ENCODE results near the gene AP1S1.
"Not testable (repeated sequence)": the region's sequence is repeated elsewhere in the genome, so short reads cannot be mapped to it uniquely, and the experiment has no call there.

Gene AP1S1

DNA sequence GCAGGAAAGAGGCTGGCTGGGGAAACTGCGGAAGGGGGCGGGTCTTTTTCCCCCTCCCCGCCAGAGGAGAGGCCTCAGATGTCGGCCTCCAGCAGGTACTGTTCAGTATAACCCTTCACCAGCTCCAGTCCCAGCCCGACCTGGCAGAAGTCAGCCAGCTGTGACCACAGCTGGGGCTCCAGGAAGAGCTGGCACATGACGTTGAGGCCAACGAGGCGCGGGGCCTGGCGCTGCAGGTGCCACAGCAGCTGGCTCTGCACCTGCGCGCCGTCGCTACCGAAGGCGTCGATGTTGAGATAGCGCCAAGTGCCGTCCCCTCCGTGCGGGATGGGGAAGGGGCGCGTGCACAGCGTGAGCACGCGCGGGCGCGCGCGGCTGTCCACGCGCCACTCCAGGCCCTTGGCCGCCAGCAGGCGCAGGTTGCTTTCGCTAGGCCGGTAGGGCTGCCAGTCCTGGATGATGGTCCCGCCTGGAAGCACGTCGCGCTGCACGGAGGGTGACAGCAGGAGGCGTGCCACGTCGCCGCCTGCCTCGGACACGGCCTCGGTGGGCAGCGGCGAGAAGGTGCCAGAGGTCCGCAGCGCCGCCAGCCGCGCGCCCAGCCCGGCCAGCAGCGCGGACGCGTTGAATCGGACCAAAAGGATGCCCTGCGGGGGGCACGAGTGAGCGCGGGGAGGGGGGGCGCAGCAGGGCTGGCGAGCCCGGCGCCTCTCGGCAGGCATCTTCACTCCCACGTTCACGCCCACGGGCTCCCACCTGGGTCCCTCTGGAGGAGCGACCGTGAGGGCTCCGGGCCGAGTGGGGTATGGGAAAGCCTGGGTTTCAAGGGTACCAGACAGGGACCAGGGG lies 18.0 kb downstream of the AP1S1 start:
- DNase-seq = no peak

DNA sequence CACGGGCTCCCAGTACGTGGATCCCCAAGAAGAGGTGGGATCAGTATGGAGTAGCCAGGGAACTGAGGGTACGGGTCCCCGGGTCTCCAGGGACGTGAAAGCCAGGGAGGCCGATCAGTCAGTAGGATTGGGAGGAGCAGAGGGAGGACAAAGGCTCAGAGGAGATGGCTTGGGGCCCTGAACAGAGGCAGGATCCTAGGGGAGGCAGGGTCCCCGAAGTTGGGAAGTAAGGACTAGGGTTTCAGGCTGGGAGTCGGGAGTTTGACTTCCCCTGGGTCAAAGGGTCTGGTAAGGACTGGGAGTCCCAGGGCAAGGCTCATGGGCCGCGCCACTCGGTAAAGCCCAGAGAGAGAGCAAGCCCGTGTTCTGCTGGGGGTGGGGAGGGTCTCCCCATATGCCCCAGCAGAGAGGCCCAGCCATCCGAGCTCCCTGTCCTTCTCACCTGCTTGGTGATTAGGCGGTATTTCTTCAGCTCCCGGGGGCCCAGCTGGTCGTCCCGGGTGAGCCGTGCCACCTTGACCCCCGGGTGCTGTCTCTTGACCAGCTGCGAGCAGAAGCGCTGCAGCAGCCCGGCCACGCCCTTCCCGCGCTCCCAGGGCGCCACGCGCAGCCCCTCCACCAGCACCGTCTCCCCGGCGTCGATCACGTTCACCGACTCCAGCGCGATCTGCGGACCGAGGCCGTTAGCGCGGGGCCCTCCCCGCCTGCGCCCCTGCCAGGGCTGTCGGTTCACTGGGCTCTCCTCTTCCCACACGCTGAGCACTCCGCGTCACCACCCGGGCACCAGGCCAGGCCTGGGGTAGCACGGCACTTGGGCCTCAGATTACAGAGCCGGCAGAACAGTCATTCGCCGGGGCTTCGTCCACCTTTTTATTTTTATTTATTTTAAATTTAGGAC lies 18.8 kb downstream of the AP1S1 start:
- peak; percentile 72 for DNase-seq

DNA sequence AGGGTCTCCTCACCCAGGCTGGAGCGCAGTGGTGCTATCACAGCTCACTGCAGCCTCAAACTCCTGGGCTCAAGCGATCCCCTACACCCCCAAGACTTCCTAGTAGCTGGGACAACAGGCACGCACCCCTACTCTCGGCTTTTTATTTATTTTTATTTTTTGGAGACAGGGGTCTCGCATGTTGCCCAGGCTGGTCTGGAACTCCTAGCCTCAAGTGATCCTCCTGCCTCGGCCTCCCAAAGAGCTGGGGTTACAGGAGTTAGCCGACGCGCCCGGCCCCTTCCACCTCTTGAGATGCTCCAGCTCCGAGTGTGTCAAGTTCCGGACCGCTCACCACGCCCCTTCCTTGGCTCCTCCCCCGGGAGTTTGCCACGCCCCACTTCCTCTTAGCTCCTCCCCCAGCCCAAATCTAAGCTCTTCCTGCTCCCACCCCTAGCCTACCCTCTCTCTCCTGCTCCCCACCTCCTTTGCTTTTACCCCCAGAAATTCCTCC lies 19.5 kb downstream of the AP1S1 start:
- DNase-seq = peak; percentile 70

DNA sequence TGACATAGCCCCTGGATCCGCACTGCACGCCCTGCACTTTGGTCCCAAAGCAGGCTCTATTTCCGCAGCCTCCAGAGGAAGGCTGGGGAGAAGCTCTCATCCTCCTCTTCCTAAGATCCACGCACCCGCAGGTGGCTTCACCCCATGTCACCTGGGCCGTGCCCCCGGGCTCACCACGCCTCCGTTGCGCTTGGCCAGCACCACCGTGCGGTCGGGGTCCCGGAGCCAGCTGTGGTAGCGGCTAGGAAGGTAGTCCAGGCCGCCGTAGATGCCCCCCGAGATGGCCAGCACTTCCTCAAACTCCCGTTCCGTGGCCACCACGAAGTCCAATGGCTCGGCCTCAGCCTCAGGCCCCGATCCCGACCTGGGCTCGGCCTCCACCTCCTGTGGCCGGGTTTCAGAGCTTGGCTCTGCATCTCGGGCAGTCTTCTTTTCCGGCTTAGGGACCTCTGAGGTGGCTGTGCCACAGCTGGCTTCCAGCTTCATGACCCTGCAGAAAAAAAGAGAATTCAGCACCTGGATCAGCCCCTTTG lies 20.1 kb downstream of the AP1S1 start:
- no peak for DNase-seq

DNA sequence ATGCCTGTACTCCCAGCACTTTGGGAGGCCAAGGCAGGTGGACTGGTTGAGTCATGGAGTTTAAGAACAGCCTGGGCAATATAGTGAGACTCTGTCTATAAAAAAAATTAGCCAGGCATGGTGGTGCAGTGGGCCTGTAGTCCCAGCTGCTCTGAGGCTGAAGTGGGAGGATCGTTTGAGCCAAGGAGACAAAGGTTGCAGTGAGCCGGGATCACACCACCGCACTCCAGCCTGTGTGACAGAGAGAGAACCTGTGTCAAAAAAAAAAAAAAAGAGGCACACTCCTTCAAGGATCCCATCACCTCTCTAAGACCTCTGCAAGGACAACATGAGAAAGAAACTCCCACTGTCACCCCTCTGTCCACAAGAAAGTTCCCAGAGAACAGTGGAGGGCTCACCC lies 21.4 kb downstream of the AP1S1 start:
- no peak for DNase-seq

DNA sequence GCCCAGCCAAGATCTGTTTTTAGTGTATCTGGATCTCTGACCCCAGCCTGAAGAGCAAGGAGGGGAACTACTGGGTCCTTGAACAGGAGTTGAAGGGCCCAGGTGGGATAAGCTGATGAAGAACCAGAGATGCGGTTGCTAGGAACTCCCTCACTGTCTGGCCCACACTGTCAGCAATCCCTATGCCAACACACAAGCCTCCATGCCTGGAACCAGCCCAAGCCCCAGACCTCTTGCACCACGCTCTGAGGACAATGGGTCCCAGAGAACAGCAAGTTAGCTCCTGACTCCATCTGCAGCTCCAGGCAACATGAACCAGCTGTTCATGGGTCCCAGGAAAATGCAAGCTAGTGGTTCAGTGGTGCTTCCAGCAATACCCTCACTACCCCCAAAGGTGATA lies 23.4 kb downstream of the AP1S1 start:
- DNase-seq = no peak

DNA sequence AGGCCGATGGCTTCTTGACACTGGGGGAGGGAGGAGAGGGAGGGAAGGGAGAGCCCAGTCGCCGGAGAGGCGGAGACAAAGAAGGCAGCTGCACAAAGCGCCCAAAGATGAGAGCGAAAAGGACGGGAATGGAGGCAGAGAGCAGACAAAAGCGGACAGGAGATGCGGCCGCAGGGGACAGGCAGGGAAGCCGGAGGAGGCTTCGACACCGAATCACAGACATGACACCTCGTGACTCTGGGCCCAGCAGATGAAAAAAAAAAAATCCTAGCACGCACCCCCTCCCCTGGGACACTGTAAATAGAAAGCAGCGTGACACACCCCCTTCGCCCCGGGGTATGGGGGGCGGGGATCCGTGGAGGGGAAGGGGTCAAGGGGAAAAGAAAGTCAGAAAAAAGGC lies 24.8 kb downstream of the AP1S1 start:
- DNase-seq = no peak

DNA sequence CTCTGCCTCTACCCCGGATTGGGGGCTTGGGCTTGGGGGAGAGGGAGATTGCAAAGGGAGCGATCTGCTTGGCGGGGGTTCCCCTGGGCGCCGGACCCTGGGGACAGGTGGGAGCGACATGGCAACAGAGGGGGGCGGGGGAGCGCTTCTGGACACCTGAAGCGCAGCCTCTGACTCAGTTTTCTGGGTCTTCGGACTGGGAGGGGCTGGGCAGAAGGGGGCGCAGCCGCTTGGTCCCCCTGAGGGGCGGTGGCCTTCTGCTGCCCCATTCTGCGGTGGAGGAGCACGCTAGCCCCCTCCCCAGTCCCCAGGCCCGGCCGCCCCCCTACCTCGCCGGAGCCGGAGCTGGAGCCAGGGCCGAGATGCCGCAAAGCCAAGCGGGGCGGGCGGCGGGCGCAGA lies 25.4 kb downstream of the AP1S1 start:
- DNase-seq = no peak

DNA sequence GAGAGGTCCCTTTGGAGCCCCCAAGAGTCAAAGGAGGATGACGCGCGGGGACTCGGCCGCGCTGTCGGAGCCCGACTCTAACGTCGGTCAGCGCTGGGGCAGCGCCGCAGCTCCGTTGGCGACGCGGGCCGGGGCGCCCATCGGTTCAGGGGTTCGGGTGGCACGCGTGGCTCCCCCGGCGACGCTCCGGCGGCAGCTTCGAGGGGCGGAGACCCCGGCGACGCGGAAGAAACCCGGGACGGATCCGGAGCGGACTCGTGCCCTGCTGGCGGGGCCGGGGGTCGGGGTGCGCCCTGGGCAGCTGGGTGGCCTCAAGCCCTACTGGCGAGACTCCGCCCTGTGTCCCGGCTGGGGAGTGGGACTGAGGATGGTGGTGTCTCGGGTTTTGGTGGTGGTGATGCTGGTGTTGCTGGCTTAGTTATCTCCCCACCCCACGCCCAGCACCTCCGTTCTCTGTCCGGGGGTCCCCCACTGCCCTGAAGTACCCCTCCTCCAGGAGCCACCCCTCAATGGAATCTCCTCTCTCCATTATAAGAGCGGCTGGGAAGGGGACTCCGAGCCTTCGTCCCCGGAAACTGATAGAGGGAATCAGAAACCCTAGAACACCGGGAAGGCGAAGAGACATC lies 26.0 kb downstream of the AP1S1 start, which contains the start of gene NAT16:
TSS of gene NAT16 (minus strand) at position 164 of the 626 bp plus-strand sequence. CDS start 5,486 bp downstream, outside the sequence.
- DNase-seq = no peak

DNA sequence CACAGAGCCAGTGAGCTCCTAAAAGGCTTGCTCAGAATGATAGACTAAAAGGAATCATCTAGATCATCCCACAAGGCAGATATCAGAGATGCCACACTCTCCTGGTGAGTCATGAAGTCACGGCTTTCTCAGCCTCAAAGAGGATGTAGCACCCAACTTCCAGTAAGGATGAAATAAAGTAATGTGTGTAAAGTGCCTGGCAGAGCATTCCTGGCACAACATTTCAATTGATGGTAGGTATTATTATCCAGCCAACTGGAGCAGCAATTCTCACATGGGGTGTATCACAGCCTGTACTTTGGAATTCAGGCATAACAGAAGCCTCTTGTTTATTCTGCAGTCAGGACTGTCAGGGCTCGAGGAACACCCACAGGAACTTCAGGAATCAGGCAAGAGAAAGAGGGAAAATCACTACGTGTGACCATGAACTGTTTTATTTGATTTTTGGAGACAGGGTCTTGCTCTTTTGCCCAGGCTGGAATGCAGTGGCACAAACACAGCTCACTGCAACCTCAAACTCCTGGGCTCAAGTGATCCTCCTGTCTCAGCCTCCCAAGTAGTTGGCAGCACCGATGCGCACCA lies 31.1 kb downstream of the AP1S1 start:
- DNase-seq = no peak

DNA sequence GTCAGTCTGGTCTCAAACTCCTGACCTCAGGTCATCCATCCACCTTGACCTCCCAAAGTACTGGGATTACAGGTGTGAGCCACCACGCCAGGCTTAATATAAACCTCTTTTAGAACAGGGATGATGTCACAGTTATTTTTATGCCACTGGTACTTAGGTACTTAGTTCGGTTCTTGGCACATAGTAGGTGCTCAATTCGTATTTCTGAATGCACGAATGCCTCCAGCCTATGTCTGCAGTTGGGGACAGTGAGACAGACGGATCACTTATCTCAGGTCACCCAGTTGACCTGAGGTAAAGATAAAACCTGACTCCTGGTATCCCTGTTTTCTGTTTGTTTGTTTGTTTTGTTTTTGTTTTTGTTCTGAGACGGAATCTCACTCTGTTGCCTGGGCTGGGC lies 31.9 kb downstream of the AP1S1 start:
- DNase-seq = no peak

DNA sequence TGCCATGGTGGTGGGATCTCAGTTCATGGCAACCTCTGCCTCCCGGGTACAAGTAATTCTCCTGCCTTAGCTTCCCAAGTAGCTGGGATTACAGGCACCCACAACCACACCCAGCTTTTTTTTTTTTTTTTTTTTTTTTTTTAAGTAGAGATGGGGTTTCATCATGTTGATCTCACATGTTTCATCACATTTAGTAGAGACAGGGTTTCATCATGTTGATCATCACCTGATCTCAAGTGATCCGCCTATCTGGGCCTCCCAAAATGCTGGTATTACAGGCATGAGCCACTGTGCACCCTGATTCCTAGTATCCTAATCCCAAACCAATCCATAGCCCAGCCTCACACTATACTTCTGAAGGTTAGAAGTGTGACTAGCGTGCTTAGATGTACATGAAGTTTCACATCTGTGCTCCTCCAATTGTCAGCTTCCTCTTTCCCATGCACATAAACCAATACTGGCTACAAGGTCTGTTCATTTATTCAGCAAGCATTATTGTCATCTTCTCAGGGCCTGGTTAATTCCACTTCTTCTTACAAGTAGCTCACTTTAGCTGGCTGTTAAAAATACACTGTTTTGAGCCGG lies 32.7 kb downstream of the AP1S1 start:
- DNase-seq = no peak

DNA sequence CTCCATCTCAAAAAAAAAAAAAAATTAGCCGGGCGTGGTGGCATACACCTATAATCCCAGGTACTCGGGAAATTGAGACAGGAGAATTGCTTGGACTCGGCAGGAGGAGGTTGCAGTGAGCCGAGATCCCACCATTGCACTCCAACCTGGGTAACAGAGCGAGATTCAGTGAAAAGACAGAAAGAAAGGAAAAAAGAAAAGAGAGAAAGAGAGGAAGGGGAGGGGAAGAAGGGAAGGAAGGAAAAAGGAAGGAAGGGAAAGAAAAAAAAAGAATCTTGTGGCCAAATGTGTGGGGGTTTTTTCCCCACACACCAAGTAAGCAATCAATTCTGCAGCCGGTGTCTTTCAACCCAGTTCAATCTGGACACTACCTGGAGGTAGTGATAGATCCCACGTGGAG lies 34.8 kb downstream of the AP1S1 start:
- DNase-seq = no peak

DNA sequence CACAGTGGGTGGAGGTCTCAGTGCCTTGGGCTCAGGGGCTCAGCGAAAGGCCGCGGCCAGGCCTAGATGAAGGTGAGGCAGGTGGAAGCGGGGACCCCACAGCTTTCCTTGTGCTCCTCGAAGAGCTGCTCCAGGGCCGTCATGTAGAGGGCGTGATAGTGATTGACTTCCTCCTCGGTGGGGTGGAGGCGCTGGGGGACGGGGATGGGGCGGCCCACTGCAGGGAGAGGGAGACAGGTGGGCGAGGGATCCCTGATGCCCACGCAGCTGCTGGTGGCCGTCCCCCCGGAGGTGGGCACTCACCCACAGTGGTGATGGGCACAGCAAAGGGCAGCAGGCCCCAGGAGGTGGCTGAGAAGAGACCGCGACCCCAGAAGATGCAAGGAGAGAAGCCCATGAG lies 41.6 kb downstream of the AP1S1 start:
- no peak for DNase-seq

DNA sequence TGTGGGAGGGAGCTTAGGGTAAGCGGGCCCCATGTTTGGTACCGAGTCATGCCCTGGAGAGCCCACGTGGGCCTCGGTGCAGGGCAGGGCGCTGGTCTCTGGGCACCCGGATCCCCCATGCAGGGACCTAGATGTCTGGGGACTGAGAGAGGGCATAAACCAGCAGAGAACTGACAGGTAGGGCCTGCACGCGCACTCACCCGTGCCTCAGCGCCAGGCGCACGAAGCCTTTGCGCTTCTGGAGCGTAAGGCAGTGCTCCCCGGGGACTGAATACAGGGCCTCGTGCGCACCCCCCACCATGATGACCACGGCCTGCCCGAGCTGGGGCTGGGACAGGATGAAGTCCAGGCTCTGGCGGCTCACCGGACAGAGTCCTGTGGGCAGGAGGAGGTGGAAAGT lies 43.7 kb downstream of the AP1S1 start:
- DNase-seq = no peak

DNA sequence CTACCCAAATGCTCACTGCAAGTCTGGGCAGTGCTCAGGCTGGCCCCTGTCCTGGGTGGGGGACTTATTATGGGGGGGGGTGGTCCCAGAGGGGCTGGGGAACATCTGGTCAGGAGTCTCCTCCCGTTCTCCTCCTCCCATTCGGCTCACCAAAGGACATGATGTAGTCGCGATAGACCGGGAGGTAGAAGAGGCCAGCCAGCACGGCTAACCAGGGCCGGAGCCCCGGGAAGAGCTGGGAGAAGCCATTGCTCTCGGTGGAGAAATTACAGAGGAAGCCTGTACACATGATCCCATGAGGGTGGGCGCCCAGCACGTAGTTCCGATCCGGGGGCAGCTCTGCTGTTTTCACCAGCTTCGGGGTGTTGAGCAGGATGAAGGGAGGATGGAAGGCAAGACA lies 44.2 kb downstream of the AP1S1 start:
- DNase-seq = no peak

DNA sequence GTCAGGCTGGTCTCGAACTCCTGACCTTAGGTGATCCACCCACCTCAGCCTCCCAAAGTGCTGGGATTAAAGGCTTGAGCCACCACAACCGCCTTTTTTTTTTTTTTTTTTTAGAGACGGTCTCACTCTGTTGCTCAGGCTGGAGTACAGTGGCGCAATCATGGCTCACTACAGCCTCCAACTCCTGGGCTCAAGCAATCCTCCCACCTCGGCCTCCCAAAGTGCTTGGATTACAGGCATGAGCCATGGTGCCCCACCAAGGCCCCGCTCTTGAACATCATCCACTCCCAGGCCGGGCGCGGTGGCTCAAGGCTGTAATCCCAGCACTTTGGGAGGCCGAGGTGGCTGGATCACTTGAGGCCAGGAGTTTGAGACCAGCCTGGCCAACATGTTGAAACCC lies 45.2 kb downstream of the AP1S1 start:
- not testable (repeated sequence) for DNase-seq

DNA sequence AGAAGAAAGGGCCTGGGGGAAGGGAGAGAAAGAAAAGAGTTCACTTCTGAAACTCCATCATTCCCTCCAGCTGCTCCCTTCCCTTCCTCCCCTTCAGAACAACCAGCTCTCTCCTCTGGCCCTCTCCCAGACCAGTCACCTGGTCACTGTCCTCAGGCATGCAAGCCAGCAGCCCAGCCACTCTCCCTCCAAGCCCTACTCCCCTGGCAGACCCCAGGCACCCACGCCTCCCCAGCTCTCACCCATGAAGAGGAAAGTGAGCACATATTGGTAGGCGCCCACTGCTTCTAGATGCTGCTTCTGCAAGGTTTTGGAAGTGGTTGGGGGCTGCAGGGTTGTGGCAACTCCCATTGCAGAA lies 46.2 kb downstream of the AP1S1 start:
- DNase-seq = no peak

DNA sequence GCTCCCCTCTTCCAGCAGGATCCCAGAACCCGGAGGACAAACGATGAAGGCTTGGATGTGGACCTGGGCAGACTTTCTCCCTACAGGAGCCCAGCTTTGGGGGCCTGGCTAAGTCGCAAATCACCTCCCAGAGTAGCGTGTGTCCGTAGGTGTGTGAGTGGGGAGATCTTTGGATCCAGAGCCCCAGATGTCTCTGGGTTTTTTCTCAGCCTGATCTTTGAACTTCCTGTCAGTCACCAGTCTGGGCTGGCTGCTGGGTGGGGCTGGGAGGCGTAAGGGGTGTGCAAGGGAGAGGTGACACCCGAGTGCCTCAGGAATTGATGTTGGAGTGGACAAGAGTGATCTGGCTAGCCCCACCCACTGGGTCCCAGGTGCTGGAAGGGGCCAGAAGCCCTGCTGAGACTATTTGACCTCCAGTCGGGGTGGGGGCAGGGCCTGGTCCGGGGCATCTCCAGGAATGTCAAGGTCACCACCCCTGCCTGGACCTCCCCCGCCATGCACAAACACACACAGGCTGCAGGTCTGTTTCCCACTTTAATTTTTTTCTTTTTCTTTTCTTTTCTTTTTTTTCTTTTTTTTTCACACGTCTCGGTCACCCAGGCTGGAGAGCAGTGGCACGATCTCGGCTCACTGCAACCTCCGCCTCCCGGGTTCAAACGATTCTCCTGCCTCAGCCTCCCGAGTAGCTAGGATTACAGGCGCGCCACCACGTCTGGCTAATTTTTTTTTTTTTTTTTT lies 46.8 kb downstream of the AP1S1 start, which contains the start of gene MOGAT3:
TSS of gene MOGAT3 (minus strand) at position 175 of the 738 bp plus-strand sequence. CDS start 182 bp downstream, outside the sequence.
- no peak for DNase-seq

DNA sequence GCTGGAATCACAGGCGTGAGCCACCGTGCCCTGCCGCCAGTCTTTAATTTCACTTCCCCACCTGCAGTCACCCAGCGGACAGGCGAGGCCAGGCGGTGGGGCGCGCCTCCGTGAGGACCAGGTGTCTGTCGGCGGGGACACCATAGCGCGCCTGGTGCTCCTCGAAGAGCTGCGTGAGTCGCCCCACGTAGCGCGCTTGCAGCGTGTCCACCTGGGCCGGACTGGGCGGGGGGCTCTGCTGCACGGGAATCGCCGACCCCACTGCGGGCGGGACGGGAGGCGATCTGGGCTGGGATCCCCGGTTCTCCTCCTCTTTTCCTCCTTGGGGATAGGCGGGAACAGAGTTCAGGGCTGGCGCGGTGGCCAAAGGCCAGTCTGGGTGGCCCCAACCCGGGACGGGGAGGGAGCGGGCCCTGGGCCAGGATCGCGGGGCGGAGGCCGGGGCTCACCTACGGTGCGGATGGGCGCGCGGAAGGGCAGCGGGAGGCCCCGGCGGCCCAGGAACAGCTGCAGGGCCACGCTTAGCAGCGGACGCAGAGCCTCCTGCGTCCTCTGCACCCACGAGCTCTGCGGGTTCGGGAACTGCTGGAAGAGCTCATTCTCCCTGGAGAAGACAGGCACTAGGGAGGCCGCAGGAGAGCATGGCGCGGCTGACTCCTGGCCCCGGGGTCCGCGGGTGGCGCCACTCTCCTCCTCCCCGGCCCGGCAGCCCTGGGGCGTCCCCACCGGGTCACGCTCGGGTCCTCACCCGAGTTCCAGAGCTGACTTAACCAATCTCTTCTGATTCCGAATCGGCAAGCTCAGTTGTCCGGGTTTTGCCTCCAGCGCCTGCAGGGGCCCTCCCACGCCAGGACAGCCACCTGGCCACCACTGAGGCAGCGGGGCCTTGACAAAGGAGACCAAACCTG lies 47.7 kb downstream of the AP1S1 start:
- no peak for DNase-seq

DNA sequence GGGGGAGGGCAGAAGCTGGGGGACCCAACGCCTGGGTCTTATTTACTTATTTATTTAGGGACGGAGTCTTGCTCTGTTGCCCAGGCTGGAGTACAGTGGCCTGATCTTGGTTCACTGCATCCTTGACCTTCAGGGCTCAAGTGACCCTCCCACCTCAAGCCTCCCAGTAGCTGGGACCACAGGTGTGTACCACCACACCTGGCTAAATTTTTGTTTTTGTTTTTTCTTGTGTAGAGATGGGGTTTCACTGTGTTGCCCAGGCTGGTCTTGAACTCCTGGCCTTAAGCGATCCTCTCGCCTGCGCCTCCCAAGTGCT lies 48.3 kb downstream of the AP1S1 start:
- DNase-seq = no peak
